ENCODE measurements around the gene HAS3.

DNA sequence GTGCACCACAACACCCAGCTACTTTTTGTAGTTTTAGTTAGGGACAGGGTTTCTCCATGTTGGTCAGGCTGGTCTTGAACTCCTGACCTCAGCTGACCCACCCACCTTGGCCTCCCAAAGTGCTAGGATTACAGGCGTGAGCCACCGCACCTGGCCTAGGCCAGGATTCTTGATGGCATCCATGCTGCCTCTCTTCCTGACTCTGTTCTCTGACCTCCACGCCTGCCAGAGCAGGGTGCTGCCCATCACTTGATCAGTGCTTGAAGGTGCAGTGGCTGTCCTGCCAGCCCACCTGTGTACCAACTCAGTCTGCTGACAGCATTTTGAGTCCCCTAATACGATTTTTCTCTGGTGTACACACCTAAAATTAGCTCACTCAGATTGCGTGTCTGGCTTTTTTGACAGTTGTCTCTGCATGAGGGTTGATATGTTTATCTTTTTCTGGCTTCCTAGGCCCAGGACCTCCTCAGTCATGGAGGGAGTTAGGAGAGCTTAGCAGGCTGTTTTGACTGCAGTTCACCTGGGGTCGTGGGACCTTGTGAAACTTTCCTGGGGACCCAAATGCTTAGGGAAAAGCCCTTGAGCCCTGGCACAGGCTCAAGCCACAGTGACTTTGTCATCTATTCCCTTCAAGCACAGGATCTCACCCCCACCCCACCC, 5.9 kb downstream of the HAS3 start:
- TF ChIP-seq, protein P1, sequence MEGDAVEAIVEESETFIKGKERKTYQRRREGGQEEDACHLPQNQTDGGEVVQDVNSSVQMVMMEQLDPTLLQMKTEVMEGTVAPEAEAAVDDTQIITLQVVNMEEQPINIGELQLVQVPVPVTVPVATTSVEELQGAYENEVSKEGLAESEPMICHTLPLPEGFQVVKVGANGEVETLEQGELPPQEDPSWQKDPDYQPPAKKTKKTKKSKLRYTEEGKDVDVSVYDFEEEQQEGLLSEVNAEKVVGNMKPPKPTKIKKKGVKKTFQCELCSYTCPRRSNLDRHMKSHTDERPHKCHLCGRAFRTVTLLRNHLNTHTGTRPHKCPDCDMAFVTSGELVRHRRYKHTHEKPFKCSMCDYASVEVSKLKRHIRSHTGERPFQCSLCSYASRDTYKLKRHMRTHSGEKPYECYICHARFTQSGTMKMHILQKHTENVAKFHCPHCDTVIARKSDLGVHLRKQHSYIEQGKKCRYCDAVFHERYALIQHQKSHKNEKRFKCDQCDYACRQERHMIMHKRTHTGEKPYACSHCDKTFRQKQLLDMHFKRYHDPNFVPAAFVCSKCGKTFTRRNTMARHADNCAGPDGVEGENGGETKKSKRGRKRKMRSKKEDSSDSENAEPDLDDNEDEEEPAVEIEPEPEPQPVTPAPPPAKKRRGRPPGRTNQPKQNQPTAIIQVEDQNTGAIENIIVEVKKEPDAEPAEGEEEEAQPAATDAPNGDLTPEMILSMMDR (IDR thresholded peaks at IDR 0.05; ENCODE audit: borderline replicate concordance, extremely low read depth, low read length, poor library complexity, severe bottlenecking) = no peak
- TF ChIP-seq EZH2 (IDR thresholded peaks at IDR 0.05; ENCODE audit: borderline replicate concordance, low read depth, low read length, severe bottlenecking) = no peak

Measured in DND-41 (cell line).